GM18502 (cell line): Measurements from ENCODE around the gene TNFRSF4.
"Not testable (repeated sequence)": the region's sequence is repeated elsewhere in the genome, so short reads cannot be mapped to it uniquely, and the experiment has no call there.

Experiments
- ATAC-seq: cut with Tn5 transposase; IDR thresholded peaks from one replicate; pipeline ENCODE4 v1.9.1; 2021; ENCODE audit warnings: mild to moderate bottlenecking; ENCODE audit not compliant: unreplicated experiment, poor library complexity

Gene TNFRSF4

GRCh38 chr1:1213345-1214265 is at the start of gene TNFRSF4:
TNFRSF4 (minus strand) TSS chr1:1214153; CDS start chr1:1214127, 26 bp downstream.
- no peak for ATAC-seq

GRCh38 chr1:1262758-1263157 is 48.8 kb upstream of the TNFRSF4 start:
- ATAC-seq, result no peak

GRCh38 chr1:1262071-1262470 is 48.1 kb upstream of the TNFRSF4 start:
- ATAC-seq, result no peak

GRCh38 chr1:1260843-1261560 is 47.0 kb upstream of the TNFRSF4 start:
- ATAC-seq, result no peak

GRCh38 chr1:1259951-1260600 is 46.1 kb upstream of the TNFRSF4 start:
- ATAC-seq, result no peak

- no peak for ATAC-seq
Measured at GRCh38 chr1:1259540-1259939, 45.6 kb upstream of the TNFRSF4 start.

- no peak for ATAC-seq
Measured at GRCh38 chr1:1259119-1259488, 45.2 kb upstream of the TNFRSF4 start.

GRCh38 chr1:1256956-1257871 is 43.3 kb upstream of the TNFRSF4 start:
- no peak for ATAC-seq

- ATAC-seq, result no peak
Measured at GRCh38 chr1:1255611-1256010, 41.7 kb upstream of the TNFRSF4 start.

- ATAC-seq, result no peak
Measured at GRCh38 chr1:1255078-1255477, 41.1 kb upstream of the TNFRSF4 start.

- ATAC-seq, result no peak
Measured at GRCh38 chr1:1254667-1254998, 40.7 kb upstream of the TNFRSF4 start.

GRCh38 chr1:1253972-1254666 is 40.2 kb upstream of the TNFRSF4 start:
- ATAC-seq, result no peak

GRCh38 chr1:1253314-1253713 is 39.4 kb upstream of the TNFRSF4 start:
- no peak for ATAC-seq

GRCh38 chr1:1250786-1251284 is 36.9 kb upstream of the TNFRSF4 start:
- ATAC-seq, result no peak

GRCh38 chr1:1248009-1248913 is 34.3 kb upstream of the TNFRSF4 start:
- not testable (repeated sequence) for ATAC-seq

GRCh38 chr1:1247341-1247913 is 33.5 kb upstream of the TNFRSF4 start:
- no peak for ATAC-seq

GRCh38 chr1:1246577-1247340 is 32.8 kb upstream of the TNFRSF4 start, which contains the start of gene C1QTNF12:
C1QTNF12 (minus strand) TSS chr1:1246722; CDS start chr1:1246690, 32 bp downstream.
- no peak for ATAC-seq
